ENCODE data around the gene KCNIP2.

GRCh38 chr10:101793526-101793925, 50.1 kb downstream of the KCNIP2 start:
- TF ChIP-seq CTCF (IDR thresholded peaks at IDR 0.05), result no peak
- TF ChIP-seq POLR2A (IDR thresholded peaks at IDR 0.05), result no peak
- no peak for TF ChIP-seq POLR2AphosphoS5 (IDR thresholded peaks at IDR 0.05)
